Esophagus muscularis mucosa (tissue), 4 donors: Measurements from ENCODE around the gene DTX3. TPM values are rescaled to one million over a fixed set of nuclear protein-coding genes. Genes with fewer than 3 reads are reported as not detected.

ENCODE experiments used
- DNase-seq: peaks from one replicate; pipeline ENCODE4 v3.0.0-alpha.2; 2017; ENCODE audit errors: extremely low spot score
- H3K27ac ChIP-seq, 4 donors: fragments of 200-600 bp; sonication (generic); replicated peaks in 1 of 4; 1 replicate in 3 of 4; 2 replicates in 1 of 4; pipeline ENCODE4 v1.5.1; 2016 to 2019; ENCODE audit warnings: mild to moderate bottlenecking in 1 of 4
- H3K27me3 ChIP-seq, 4 donors: fragments of 200-600 bp; sonication (generic); one replicate each; pipeline versions ENCODE4 v1.5.1 to v1.6.0; 2016 to 2019
- H3K36me3 ChIP-seq, 4 donors: fragments of 200-600 bp; sonication (generic); one replicate each; pipeline ENCODE4 v1.5.1; 2016 to 2019
- H3K4me1 ChIP-seq, 4 donors: fragments of 200-600 bp; sonication (generic); one replicate each; pipeline ENCODE4 v1.5.1; 2016 to 2019
- H3K4me3 ChIP-seq, 4 donors: fragments of 200-600 bp; sonication (generic); 1 replicate in 2 of 4; 2 replicates in 2 of 4; pipeline ENCODE4 v1.5.1; 2016 to 2019; ENCODE audit warnings: mild to moderate bottlenecking in 4 of 4, moderate library complexity in 1 of 4
- H3K9me3 ChIP-seq, 4 donors: fragments of 200-600 bp; sonication (generic); 1 replicate in 3 of 4; 2 replicates in 1 of 4; pipeline ENCODE4 v1.5.1; 2016 to 2019
- EP300 ChIP-seq: sonication (generic); formaldehyde crosslinking; IDR thresholded peaks from one replicate; pipeline ENCODE4 v1.6.1; 2017; ENCODE audit warnings: antibody characterized with exemption
- POLR2A ChIP-seq: fragments of 450-650 bp; IDR thresholded peaks from one replicate; pipeline ENCODE4 v1.6.1; 2017; ENCODE audit warnings: antibody characterized with exemption, moderate library complexity, mild to moderate bottlenecking, low read depth
- POLR2AphosphoS5 ChIP-seq, 2 donors: sonication (generic); formaldehyde crosslinking; IDR thresholded peaks; one replicate each; pipeline ENCODE4 v1.6.1; 2017; ENCODE audit warnings: antibody characterized with exemption in 2 of 2
- WGBS: methylation state at CpG from one replicate; pipeline ENCODE4 v1.1.5; 2018; 5-methylcytosine and 5-hydroxymethylcytosine counted together
- intact Hi-C: fragments of 100-400 bp; cut with DNase I; formaldehyde crosslinking; loops from one replicate; pipeline ENCODE4 v1.15.1; 2023
- total RNA-seq, 4 donors: library from RNA; depleted of rRNA; stranded (reverse); fragments of >200 nt; gene quantifications; one replicate each; pipeline versions ENCODE4 v1.1.0 to v1.2.1, GENCODE V29; 2016
- TF ChIP-seq, protein P1 (sequence below), 3 experiments: fragments of 200-600 bp in 2 of 3; fragments of 450-650 bp in 1 of 3; sonication (generic) in 2 of 3; IDR thresholded peaks; one replicate each; pipeline ENCODE4 v1.5.1; 2017 to 2019; ENCODE audit warnings: antibody characterized with exemption in 3 of 3, mild to moderate bottlenecking in 2 of 3, moderate library complexity in 1 of 3

The DTX3 gene
- total RNA-seq, 4 donors from 2014 or later: 39.0 to 68.6 (median 46.8) TPM

DNA sequence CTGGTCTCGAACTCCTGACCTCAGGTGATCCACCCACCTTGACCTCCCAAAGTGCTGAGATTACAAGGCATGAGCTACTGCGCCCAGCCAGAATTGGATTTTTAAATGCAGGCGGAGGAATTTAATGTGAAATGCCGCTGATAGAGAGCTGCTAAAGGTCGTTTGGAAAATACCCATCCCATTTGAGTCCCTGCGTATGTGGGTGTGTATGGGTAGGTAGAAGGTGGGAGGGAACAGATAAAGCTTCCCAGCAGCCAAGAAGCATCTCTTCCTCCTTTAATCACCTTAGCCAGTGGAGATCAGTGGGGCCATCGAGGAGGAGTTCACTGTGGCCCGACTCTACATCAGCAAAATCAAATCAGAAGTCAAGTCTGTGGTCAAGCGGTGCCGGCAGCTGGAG lies 29.8 kb upstream of the DTX3 start:
- no peaks in the 10 kb centered on the region for H3K27me3 ChIP-seq
- peaks cover 0 to 37% (median 5%) of the 10 kb centered on the region in 4 donors for H3K36me3 ChIP-seq
- H3K27ac ChIP-seq: no peak overlapping the region
- no peak overlapping the region for H3K4me3 ChIP-seq
- no peak for DNase-seq
- no peaks in the 10 kb centered on the region for H3K9me3 ChIP-seq
- intact Hi-C loops: no loop called here
- no peak for TF ChIP-seq EP300
- 94% methylated on average over 10 of the region's 10 CpGs for WGBS
- H3K4me1 ChIP-seq: no peaks in the 10 kb centered on the region

DNA sequence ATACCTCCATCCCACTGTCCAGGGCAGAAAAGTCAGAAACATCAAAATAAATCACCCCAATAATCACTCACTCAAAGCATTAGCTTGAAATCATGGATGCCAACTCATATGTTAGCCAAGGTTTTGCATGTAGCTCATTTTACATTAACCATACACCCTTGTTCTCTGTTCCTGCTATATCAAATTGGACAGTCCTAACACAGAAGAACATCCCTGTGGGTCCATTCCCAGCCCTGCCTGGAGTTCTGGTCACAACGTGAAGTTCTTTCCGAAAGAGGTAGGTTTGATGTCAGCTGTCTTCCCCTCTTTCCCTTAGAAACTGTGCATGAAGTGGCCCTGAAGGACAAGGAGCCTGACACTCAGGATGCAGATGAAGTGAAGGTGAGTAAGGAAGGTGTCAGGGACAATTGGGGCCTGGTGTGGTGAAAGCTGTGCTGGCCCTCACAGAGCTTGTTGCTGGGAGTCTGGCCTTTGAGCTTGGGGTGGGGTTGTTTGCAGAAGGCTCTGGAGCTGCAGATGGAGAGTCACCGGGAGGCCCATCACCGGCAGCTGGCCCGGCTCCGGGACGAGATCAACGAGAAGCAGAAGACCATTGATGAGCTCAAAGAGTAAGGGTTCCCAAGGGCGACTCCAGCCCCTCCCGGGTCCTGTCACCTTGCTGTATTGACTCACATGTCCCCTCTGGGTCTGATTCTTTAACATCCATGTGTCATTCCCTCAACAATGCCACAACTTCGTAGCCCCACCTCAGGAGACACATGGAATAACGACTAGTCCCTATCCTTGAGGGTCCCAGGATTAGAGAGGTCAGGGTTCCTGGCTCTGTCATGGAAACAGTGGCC lies 28.6 kb upstream of the DTX3 start:
- Histone ChIP-seq H3K4me3 (no peak overlapping the region), H3K36me3 (peaks cover 0 to 34% (median 5%) of the 10 kb centered on the region in 4 donors), H3K4me1 (no peaks in the 10 kb centered on the region), H3K9me3 (no peaks in the 10 kb centered on the region), H3K27ac (no peak overlapping the region), H3K27me3 (no peaks in the 10 kb centered on the region)
- TF ChIP-seq, protein P1, sequence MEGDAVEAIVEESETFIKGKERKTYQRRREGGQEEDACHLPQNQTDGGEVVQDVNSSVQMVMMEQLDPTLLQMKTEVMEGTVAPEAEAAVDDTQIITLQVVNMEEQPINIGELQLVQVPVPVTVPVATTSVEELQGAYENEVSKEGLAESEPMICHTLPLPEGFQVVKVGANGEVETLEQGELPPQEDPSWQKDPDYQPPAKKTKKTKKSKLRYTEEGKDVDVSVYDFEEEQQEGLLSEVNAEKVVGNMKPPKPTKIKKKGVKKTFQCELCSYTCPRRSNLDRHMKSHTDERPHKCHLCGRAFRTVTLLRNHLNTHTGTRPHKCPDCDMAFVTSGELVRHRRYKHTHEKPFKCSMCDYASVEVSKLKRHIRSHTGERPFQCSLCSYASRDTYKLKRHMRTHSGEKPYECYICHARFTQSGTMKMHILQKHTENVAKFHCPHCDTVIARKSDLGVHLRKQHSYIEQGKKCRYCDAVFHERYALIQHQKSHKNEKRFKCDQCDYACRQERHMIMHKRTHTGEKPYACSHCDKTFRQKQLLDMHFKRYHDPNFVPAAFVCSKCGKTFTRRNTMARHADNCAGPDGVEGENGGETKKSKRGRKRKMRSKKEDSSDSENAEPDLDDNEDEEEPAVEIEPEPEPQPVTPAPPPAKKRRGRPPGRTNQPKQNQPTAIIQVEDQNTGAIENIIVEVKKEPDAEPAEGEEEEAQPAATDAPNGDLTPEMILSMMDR (IDR thresholded peaks at IDR 0.05): no peak
- TF ChIP-seq POLR2A (no peak), EP300 (no peak)
- intact Hi-C loops: no loop called here
- no peak for DNase-seq
- 86% methylated on average over 6 of the region's 12 CpGs for WGBS

DNA sequence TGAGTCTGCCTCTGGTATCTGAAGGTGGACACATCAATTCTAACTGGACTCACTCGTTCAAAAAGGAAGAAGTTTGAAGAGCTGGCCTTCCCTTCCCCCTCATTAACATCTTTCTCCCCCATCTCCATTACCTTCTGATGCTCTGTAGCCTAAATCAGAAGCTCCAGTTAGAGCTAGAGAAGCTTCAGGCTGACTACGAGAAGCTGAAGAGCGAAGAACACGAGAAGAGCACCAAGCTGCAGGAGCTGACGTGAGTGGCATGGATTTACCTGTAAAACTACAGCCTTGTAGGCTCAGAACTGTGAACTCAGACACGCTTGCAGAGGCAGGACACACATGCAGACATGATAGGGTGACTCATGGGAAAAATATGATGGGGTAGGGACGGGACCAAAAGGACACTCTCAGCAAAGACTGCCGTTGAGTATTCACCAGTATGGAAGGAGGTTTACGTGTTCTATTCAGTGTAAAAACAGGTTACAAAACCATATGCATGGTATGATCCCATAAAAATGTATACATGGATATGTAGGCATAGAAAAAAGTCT lies 27.9 kb upstream of the DTX3 start:
- H3K4me1 ChIP-seq: no peaks in the 10 kb centered on the region
- TF ChIP-seq POLR2A: no peak
- TF ChIP-seq, protein P1 (IDR thresholded peaks at IDR 0.05): no peak

GRCh38 chr12:57577981-57578758 lies 26.5 kb upstream of the DTX3 start:
- intact Hi-C loops: no loop called here
- DNase-seq: no peak
- Histone ChIP-seq H3K36me3 (peaks cover 0 to 34% (median 6%) of the 10 kb centered on the region in 4 donors), H3K27me3 (no peaks in the 10 kb centered on the region), H3K4me3 (no peak overlapping the region), H3K9me3 (no peaks in the 10 kb centered on the region), H3K4me1 (peaks cover 0 to 1% (median 0%) of the 10 kb centered on the region in 4 donors), H3K27ac (no peak overlapping the region)
- no peak for TF ChIP-seq EP300
- TF ChIP-seq POLR2A: no peak
- no peak for TF ChIP-seq POLR2AphosphoS5 (IDR thresholded peaks at IDR 0.05)
- TF ChIP-seq, protein P1 (IDR thresholded peaks at IDR 0.05): no peak
- 88% methylated on average over 12 of the region's 12 CpGs for WGBS

More for the DNA sequence above, 27.9 kb upstream of the DTX3 start:
- intact Hi-C loops: no loop called here
- no peak overlapping the region for H3K4me3 ChIP-seq
- no peak overlapping the region for H3K27ac ChIP-seq
- no peak for DNase-seq
- 85% methylated on average over 9 of the region's 9 CpGs for WGBS
- peaks cover 0 to 36% (median 7%) of the 10 kb centered on the region in 4 donors for H3K36me3 ChIP-seq
- H3K27me3 ChIP-seq: no peaks in the 10 kb centered on the region
- no peaks in the 10 kb centered on the region for H3K9me3 ChIP-seq

GRCh38 chr12:57579011-57579410 lies 25.6 kb upstream of the DTX3 start:
- H3K36me3 ChIP-seq: peaks cover 0 to 34% (median 6%) of the 10 kb centered on the region in 4 donors
- intact Hi-C loops: no loop called here
- DNase-seq: no peak
- TF ChIP-seq POLR2AphosphoS5 (IDR thresholded peaks at IDR 0.05): no peak
- TF ChIP-seq POLR2A: no peak
- no peak for TF ChIP-seq EP300
- TF ChIP-seq, protein P1 (IDR thresholded peaks at IDR 0.05): no peak
- H3K9me3 ChIP-seq: no peaks in the 10 kb centered on the region
- 82% methylated on average over 2 of the region's 2 CpGs for WGBS
- H3K27me3 ChIP-seq: no peaks in the 10 kb centered on the region
- H3K27ac ChIP-seq: no peak overlapping the region
- peaks cover 0 to 7% (median 2%) of the 10 kb centered on the region in 4 donors for H3K4me1 ChIP-seq
- H3K4me3 ChIP-seq: no peak overlapping the region
